Stimulated activated CD4-positive, alpha-beta T cell treated with anti-CD3 and anti-CD28 coated beads, Interleukin-2, amount 100 ng/mL, for 4 hours (primary cell): ENCODE data around the gene PLEKHO2.
A peak's percentile ranks its signal among the peaks of the same experiment; 100 is the strongest.

Source experiments
- DNase-seq: peaks from one replicate; pipeline ENCODE4 v3.0.0-alpha.2; 2020; ENCODE audit warnings: low read depth

The PLEKHO2 gene

GRCh38 chr15:64894395-64895056, 52.8 kb downstream of the PLEKHO2 start:
- no peak for DNase-seq

GRCh38 chr15:64895285-64896065, 53.8 kb downstream of the PLEKHO2 start:
- DNase-seq = no peak

GRCh38 chr15:64896371-64897069, 54.8 kb downstream of the PLEKHO2 start:
- no peak for DNase-seq

GRCh38 chr15:64897345-64897985, 55.8 kb downstream of the PLEKHO2 start:
- no peak for DNase-seq

- no peak for DNase-seq
These were observed 56.7 kb downstream of the PLEKHO2 start for GRCh38 chr15:64898406-64898805.

GRCh38 chr15:64901141-64901540, 59.4 kb downstream of the PLEKHO2 start:
- no peak for DNase-seq

- DNase-seq = no peak
These were observed 60.2 kb downstream of the PLEKHO2 start for GRCh38 chr15:64901914-64902313.

GRCh38 chr15:64902863-64903262, 61.1 kb downstream of the PLEKHO2 start:
- no peak for DNase-seq

GRCh38 chr15:64903326-64903950, 61.7 kb downstream of the PLEKHO2 start:
- DNase-seq = no peak

GRCh38 chr15:64904189-64904588, 62.5 kb downstream of the PLEKHO2 start:
- DNase-seq = no peak

- peak; percentile 70 for DNase-seq
These were observed 63.6 kb downstream of the PLEKHO2 start for GRCh38 chr15:64905119-64905831.

GRCh38 chr15:64905941-64906340, 64.2 kb downstream of the PLEKHO2 start:
- no peak for DNase-seq

GRCh38 chr15:64906402-64906801, 64.7 kb downstream of the PLEKHO2 start:
- DNase-seq = no peak

GRCh38 chr15:64907991-64908390, 66.3 kb downstream of the PLEKHO2 start:
- no peak for DNase-seq

- DNase-seq = no peak
These were observed 67.8 kb downstream of the PLEKHO2 start for GRCh38 chr15:64909546-64909945.

- no peak for DNase-seq
These were observed 69.8 kb downstream of the PLEKHO2 start, which contains the start of gene ANKDD1A for GRCh38 chr15:64911311-64912186. ANKDD1A (plus strand) TSS chr15:64911902; CDS start chr15:64911931, 29 bp downstream.

- DNase-seq = no peak
These were observed 70.9 kb downstream of the PLEKHO2 start for GRCh38 chr15:64912379-64913325.

GRCh38 chr15:64915518-64916227, 74.0 kb downstream of the PLEKHO2 start:
- no peak for DNase-seq
